Retinal pigment epithelial cell (primary cell): ENCODE results near the gene SCAANT1.

Source experiments
- DNase-seq: peaks from one replicate; pipeline ENCODE4 v3.0.0-alpha.2; 2010; ENCODE audit warnings: low read depth
- H3K4me3 ChIP-seq: 2 replicates; pipeline ENCODE4 v1.5.1; 2011; ENCODE audit warnings: mild to moderate bottlenecking, low read length, control low read depth, moderate library complexity
- TF ChIP-seq, protein P1 (sequence below): conservative IDR thresholded peaks from 2 replicates; pipeline ENCODE4 v1.5.1; 2011; ENCODE audit warnings: low read depth, low read length, control low read depth, inconsistent platforms

The SCAANT1 gene

DNA sequence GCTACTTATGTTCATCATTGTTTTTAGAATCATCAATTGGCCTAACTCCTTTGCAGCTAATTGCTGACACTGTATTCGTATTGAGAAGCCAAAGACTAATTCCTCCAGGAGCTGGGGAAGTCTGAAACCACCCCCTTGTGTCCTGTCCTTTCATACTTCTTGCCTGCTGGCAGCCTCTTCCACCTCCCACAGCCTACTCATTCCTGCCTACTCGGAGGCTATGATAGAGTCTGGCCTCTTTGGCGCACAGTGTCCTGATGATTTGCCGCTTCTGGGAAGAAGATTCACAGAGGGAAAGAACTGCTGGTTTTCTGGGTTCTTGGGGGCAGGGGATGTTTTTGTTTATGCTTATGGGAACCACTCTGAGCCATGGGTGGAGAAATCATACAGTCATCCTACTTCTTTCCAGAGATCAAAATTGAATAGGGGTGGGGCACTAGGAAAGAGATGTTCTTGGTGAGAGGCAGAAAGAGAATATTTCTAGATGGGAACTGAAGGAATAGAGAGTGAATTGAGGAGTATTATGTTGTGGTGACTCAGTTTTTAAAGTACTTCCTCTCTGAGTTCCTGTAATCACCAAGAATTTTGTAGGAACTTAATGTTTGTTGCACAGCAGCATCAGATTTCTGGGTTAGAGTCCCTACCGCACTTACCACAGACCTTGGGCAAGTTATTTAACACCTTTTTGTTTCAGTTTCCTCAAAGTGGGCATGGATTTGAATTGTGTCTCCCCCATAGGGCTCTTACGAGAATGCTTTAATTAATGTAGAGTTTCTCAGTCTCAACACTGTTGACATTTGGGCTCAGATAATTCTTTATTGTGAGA lies 22.1 kb upstream of the SCAANT1 start:
- no peak overlapping the region for H3K4me3 ChIP-seq
- TF ChIP-seq, protein P1, sequence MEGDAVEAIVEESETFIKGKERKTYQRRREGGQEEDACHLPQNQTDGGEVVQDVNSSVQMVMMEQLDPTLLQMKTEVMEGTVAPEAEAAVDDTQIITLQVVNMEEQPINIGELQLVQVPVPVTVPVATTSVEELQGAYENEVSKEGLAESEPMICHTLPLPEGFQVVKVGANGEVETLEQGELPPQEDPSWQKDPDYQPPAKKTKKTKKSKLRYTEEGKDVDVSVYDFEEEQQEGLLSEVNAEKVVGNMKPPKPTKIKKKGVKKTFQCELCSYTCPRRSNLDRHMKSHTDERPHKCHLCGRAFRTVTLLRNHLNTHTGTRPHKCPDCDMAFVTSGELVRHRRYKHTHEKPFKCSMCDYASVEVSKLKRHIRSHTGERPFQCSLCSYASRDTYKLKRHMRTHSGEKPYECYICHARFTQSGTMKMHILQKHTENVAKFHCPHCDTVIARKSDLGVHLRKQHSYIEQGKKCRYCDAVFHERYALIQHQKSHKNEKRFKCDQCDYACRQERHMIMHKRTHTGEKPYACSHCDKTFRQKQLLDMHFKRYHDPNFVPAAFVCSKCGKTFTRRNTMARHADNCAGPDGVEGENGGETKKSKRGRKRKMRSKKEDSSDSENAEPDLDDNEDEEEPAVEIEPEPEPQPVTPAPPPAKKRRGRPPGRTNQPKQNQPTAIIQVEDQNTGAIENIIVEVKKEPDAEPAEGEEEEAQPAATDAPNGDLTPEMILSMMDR: no peak
- DNase-seq: no peak

DNA sequence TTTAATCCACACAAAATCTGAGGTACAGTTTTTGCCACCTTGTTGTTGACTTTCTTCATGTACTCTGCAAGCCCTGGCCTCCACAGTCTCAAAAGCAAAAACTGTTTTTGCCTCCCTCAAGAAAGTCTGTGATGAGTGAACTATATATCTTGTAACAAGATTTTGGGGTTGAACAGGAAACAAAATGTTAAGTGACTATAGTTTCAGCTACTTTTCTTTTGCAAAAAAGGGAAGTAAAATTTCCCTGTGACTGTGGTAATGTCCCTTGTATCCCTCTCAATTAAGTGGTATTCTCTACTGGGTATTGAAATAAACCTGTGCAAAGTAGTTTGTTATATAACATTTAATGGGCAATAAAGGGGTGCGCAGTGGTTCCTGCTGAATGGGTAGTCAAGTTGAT lies 21.3 kb upstream of the SCAANT1 start:
- no peak overlapping the region for H3K4me3 ChIP-seq
- TF ChIP-seq, protein P1: no peak
- DNase-seq: no peak

DNA sequence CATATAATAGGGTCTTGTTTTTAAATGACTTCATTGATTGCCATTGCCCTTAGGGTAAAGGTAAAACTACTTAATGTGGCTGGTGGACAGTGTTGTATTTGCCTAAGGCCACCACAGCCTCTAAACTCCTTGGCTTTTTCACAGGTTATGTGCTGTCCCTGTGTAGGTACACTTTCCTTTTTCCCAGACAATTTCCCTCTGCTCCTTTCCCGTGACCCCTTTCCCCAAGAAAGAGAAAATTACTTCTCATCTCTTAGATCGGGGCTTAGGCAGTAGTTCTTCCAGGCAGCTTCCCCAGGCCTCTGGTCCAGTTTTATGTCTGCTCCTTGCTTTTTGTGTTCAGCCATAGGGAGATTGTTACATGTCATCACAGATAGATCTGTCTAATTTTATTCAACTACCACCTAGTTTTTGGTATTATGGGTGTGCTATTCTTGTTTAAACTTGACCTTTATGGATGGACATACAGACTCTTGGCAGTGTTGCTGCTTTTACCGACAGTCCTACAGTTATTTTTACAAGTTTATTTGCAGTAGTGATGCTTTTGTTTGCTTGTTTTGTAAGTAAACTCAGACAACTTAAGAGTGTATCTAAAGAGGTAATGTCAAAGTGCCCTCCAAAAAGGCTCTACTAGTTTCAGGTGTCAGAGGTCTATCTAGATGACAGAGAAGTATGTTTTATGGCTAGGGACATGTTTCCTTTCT lies 20.5 kb upstream of the SCAANT1 start:
- H3K4me3 ChIP-seq: no peak overlapping the region
- TF ChIP-seq, protein P1: no peak
- no peak for DNase-seq

DNA sequence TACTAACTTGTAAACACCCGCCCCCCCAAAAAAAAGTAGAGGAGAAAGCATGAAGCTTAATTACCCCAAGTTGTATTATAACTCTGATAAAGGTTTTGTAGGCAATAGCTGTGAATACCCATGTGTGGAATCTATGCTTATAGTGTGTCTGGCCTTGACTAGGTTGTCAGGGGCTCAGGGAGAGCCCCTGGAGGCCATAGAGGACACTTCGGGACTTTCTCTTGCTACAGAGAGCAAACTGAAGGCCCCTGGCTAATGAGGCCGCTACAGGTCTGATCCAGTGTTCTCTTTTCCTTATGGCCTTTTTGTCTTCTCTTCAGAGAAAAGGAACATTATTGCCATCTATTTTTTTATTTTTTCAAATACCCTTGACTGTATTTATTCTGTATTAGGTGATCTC lies 19.1 kb upstream of the SCAANT1 start:
- no peak for DNase-seq
- H3K4me3 ChIP-seq: no peak overlapping the region
- TF ChIP-seq, protein P1: no peak

DNA sequence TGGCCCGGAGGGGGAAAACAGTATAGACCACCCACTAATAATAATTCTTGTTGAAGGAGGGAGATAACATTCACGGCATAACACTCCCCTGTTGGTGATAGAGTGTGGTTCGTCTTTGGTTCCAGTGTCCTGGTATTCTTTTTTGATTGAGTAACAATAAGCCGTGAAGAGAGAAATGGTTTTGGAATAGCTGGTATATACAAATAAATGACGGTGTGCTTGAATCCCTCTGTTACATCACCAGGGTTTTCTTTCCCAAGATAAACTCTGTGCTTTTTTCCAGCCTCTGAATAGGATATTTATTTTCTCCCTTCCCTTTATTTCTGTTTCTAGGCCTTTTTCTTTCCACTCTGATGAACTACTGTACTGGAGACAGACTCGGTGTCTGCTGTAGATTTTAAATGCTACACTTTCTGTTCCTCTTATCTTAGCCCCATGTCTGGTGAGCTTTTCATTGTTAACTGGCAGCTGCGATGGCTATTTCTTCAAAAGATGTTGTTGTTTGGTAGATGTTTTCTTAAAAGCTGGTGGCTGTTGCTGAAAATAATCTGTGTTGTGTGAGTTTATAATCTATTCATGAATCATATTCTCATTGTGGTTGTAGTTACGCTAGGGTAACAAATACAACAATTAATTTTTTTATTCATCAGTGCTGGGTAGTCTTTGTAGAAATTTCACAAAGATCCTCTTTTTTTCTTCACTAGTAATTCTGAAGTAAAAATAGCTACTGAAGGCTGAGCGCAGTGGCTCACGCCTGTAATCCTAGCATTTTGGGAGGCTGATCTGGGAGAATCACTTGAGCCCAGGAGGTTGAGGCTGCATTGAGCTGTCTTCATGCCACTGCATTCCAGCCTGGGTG lies 15.5 kb upstream of the SCAANT1 start:
- no peak overlapping the region for H3K4me3 ChIP-seq
- no peak for DNase-seq
- TF ChIP-seq, protein P1: no peak

DNA sequence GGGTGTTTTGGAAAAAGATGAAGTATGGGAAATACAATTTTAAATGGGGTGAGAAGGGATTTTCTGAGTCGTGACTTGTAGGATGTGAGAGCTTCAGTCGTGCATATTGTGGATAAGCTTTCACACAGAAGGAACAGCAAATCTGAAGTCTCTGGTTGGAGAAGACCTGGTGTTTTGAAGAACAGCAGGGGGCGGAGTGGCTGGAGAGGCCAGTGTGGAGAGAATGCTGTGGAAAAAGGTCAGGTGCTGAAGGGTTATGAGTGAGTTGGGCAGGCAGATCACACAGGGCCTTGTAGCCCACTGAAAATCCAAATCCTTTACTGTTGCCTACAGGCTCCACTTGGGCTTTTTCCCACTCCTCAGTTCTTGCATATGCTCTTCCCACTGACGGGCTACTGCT lies 14.1 kb upstream of the SCAANT1 start:
- DNase-seq: no peak
- TF ChIP-seq, protein P1: no peak
- no peak overlapping the region for H3K4me3 ChIP-seq
